HG02970 (cell line): ENCODE results near the gene HOXA7.

ENCODE experiments used
- ATAC-seq: cut with Tn5 transposase; IDR thresholded peaks from one replicate; pipeline ENCODE4 v1.9.1; 2021; ENCODE audit warnings: mild to moderate bottlenecking, moderate library complexity, moderate number of reproducible peaks; ENCODE audit not compliant: unreplicated experiment, low FRiP score

The HOXA7 gene

GRCh38 chr7:27139334-27140125 lies 16.9 kb downstream of the HOXA7 start:
- no peak for ATAC-seq

GRCh38 chr7:27138985-27139333 lies 17.5 kb downstream of the HOXA7 start:
- no peak for ATAC-seq

GRCh38 chr7:27138472-27138871 lies 18.0 kb downstream of the HOXA7 start:
- no peak for ATAC-seq

- ATAC-seq: no peak
These were observed 18.7 kb downstream of the HOXA7 start for GRCh38 chr7:27137640-27138315.

GRCh38 chr7:27134392-27134791 lies 22.1 kb downstream of the HOXA7 start:
- no peak for ATAC-seq

DNA sequence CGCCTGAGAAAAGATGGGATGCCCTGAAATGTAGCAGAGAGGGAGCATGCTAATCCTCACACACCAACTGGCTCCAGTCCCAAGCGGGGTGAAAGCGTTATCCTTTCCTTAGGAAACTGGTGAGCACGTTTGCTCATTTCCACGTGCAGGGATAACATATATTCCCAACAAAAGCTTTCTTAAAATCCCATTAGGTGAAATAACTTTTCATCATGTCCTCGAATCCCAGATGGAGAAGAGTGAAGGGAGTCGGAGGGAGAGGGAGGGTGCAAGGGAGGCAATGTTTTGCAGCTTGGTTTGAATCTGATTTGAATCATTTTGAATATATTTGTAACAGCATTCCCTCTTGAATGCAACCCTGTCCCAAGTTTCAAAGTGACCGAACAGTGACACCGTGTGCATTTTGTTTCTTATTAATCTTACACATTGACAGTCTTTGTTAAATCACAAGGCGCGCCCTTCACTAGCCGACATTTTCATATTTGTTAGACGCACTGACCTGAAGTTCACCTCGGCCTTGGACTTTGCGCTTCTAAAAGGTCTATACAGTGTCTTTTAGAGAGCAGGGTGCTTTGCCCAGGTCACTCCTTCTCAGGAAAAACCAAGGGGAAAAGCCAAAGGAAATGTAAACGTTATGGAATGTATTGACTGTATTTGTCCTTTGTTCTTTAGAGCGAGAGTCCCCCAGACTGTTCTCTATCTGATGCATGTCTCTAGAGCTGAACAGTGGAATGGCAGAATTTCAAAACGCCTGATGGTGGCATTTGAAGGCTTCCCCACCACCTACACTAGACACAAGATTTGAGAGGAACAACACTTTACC lies 22.9 kb downstream of the HOXA7 start:
- no peak for ATAC-seq

- ATAC-seq: no peak
These were observed 23.5 kb downstream of the HOXA7 start for GRCh38 chr7:27132978-27133377.

DNA sequence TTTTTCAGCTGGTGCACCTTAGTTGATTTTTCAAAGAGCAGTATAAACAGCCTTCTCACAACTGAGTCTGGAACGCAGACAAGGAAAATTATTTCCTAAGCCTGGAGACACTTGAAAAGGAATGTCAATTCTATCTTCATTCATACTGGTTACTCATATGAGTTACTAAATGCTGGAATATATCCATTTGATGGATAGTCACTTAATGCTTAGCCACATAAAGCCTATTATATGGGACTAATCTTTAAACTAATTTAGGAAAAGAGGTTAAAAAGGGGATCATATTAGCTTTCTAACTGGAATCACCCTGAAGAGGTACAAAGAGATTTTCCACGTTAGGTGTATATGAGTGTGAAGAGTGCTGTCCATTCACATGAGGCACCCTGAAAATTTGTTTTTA lies 24.3 kb downstream of the HOXA7 start:
- no peak for ATAC-seq

GRCh38 chr7:27131390-27131819 lies 25.1 kb downstream of the HOXA7 start:
- no peak for ATAC-seq

DNA sequence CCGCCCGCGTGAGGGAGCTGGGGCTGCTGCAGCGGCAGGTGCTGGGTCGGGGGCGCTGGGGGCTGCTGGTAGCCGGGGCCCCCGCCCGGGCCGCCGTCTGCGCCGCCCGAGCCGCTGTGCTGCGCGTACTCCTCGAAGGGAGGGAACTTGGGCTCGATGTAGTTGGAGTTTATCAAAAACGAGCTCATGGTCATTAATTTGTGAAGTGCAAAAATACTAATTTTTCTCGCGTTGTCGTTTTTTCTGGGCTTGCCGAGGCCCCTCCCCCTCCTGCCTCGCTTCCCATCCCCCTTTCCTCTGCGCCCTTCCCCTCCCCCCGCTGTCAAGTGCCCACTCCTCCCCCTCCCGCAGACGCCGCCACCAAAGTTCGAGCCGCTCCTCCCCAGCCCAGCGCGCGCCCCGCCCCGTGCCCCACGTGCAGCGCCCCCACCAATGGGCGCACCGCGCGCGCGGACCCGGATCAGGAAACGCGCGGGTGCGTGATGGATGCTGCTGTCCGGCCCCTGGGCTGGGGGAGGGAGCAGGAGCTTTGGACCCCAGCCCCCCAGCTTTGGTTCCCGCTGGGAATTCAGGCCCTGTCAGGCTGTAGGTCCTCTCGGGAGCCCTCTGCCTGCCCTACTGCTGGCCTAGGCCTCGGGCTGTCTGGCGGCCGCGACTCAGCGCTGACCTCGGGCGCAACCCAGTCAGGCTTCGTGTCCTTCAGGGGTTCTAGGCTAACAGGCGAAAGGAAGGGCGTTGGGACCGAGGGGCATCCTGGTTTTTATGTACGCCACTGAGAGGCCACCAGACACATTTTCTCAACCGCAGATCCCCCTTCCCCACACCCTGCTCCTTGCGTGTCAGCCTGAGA lies 25.7 kb downstream of the HOXA7 start, which contains the start of gene HOXA4:
Gene HOXA4 (minus strand): TSS at position 218 of the 850 bp plus-strand sequence. CDS start 24 bp downstream, at position 194.
- no peak for ATAC-seq

DNA sequence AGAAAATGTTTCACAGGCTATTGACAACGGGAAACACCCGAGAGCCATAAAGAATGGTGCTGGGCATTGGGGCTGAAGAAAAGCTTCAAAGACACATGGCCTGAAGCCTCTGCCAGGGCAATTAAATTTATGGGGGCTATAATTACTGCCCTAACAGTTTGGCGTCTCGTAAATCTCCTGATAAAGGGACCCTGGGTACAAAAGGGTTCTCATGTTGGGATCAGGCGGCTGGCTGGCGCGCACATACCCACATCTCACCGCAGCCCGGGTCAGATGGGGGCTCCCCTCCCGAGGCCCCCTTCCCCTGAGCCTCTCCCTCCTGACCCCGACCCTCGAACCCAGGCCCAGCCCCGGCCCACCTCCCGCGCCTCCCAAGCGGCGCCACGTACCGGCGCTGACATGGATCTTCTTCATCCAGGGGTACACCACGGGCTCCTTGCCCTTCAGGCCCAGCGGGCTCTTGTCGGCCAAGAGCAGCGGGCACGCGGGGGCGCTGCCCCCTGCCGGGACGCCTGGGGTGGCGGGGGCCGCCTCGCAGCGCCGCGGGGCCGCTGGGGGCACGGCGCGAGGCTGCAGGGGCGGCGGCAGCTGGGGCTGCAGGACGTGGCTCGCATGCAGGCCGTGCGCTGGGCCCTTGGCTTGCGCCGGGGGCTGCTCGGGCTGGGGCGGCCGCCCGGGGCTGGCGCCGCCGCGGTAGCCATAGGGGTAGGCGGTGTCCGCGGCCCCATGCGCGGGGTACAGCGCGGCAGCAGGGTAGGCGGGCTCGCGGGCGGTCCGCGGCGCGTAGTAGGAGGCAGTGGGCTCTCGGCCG lies 26.5 kb downstream of the HOXA7 start:
- no peak for ATAC-seq

GRCh38 chr7:27128776-27129728 lies 27.4 kb downstream of the HOXA7 start:
- no peak for ATAC-seq

GRCh38 chr7:27128034-27128433 lies 28.4 kb downstream of the HOXA7 start:
- ATAC-seq: no peak

DNA sequence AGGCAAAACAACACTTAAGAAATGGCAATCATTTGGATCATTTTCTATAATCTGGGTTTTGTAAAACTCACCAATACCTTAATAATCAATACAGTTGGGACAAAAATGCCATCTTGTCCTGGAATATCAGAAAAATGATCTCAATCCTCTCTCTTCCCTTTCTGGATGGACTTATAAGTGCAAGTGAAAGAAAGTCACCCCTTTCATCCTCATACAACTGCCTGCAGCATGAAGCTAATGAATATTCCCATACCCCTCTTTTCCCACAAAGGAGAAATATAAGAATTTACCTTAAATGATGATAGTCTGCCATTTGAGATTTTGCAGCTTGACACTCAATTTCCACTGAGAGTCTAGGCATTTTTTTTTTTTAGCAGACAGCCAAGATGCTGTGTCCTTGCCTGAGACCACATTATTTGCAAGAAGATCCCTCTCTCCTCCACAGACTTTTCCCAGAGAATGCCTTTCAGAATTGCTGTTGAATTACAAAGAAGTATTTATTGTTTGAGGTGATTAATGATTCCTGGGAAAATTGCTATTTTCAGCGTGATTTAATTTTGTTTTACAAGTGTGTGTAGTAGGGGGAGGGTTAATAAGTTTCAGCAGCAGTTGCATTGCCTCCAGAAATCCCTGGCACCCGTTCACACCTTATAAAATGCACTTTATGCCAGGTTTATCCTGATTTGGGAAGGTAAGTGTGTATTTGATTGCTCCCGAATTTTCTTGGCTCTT lies 29.7 kb downstream of the HOXA7 start:
- ATAC-seq: no peak

- no peak for ATAC-seq
These were observed 30.5 kb downstream of the HOXA7 start for GRCh38 chr7:27125986-27126394.

GRCh38 chr7:27124902-27125689 lies 31.4 kb downstream of the HOXA7 start:
- no peak for ATAC-seq
